ENCODE data around the gene ZSWIM9.
"Not testable (repeated sequence)": the region's sequence is repeated elsewhere in the genome, so short reads cannot be mapped to it uniquely, and the experiment has no call there.

Gene ZSWIM9

GRCh38 chr19:48218997-48219396 is 48.5 kb downstream of the ZSWIM9 start:
- no peak for DNase-seq (ENCODE audit: low spot score)

DNA sequence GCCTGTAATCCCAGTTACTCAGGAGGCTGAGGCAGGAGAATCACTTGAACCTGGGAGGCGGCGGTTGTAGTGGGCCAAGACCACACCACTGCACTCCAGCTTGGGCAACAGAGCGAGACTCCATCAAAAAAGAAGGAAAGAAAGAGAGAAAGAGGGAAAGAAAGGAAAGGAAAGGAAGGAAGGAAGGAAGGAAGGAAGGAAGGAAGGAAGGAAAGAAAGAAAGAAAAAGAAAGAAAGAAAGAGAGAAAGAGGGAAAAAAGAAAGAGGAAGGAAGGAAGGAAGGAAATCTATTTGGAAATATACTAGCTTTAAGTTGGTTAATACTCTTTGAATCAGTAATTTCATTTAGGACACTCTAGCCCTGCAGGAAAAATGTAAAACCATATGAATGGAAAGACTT is 50.3 kb downstream of the ZSWIM9 start:
- DNase-seq (ENCODE audit: low spot score): not testable (repeated sequence)

- DNase-seq (ENCODE audit: low spot score): no peak
Observed at GRCh38 chr19:48221628-48222027, 51.1 kb downstream of the ZSWIM9 start.

- DNase-seq (ENCODE audit: low spot score): no peak
Observed at GRCh38 chr19:48230555-48231129, 60.2 kb downstream of the ZSWIM9 start.

- no peak for DNase-seq (ENCODE audit: low spot score)
Observed at GRCh38 chr19:48237057-48237456, 66.6 kb downstream of the ZSWIM9 start.

DNA sequence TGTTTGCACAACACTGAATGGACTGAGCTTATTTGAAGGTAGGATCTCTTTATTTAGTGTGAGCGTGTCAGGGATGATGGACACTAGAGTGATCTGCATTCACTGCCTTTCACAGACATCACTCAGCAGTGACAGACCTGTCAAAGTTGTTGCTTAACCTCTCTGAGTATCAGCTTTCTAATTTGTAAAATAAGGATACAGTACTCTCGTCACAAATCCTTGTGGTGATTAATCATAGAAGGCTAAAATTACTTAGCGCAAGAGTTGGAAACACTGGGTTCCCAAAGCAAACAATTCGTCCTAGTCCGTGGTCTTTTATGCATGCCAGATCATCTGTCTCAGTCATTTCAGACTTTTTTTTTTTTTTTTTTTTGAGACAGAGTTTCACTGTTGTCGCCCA is 68.6 kb downstream of the ZSWIM9 start:
- DNase-seq (ENCODE audit: low spot score): no peak

DNA sequence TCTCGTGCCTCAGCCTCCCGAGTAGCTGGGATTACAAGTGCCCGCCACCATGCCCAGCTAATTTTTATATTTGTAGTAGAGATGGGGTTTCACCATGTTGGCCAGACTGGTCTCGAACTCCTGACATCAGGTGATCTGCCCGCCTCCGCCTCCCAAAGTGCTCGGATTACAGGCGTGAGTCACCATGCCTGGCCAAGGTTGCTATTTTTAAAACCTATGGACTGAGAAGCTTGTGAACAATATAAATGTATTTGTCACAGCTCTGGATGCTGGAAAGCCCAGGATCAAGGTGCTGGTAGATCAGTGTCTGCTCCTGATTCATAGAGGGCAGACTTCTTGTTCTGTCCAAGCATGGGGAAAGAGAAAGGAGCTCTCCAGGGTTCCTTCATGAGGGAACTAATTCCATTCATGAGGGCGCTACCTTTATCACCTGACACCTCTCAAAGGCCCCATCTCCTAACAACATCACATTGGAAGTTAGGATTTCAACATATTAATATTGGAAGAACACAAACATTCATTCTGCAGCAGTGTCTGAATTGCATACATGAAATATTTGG is 69.2 kb downstream of the ZSWIM9 start:
- no peak for DNase-seq (ENCODE audit: low spot score)

DNA sequence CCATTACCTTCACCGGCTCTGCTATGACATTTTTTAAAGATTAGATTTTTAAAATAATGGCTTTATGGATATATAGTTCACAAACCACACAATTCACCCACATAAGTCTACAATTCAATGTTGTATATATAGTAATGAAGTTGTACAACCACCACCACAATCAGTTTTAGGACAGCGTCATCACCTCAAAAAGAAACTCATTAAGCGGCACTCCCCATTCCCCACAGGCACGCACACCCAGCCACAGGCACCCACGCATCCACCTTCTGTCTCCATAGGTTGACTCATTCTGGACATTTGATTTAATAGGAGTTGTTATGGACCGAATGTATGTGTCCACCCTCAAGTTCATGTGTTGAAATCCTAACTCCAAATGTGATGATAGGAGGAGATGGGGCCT is 71.3 kb downstream of the ZSWIM9 start:
- not testable (repeated sequence) for DNase-seq (ENCODE audit: low spot score)

DNA sequence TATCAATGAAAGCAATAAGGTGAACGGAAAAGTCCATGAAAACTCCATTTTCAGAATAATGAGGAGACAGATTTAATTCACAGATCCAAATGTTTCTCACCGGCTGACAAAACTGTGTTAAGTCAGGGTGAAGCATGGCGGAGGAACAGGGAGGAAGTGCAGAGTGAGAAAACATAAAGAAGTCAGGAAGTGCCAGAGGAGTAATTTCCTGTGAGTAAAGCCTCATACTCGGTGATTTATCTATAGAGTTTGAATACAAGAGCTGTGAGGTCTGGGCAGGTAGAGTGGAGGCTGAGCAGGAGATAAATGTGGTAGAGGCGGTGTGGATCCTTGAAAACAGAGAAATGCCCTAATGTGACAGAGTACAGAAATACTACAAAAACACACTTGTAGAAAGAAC is 73.8 kb downstream of the ZSWIM9 start:
- no peak for DNase-seq (ENCODE audit: low spot score)

- DNase-seq (ENCODE audit: low spot score): no peak
Observed at GRCh38 chr19:48246101-48246500, 75.6 kb downstream of the ZSWIM9 start.

- no peak for DNase-seq (ENCODE audit: low spot score)
Observed at GRCh38 chr19:48247212-48247611, 76.7 kb downstream of the ZSWIM9 start.

Data from left forelimb (tissue), 1 donor.